CD1c-positive myeloid dendritic cell (primary cell): ENCODE results near the gene FAF1.
"Not testable (repeated sequence)": the region's sequence is repeated elsewhere in the genome, so short reads cannot be mapped to it uniquely, and the experiment has no call there.

ENCODE experiments used
- DNase-seq: peaks from one replicate; pipeline ENCODE4 v3.0.0-alpha.2; 2016; ENCODE audit errors: extremely low spot score

FAF1 gene

GRCh38 chr1:50847303-50847702, 112.8 kb downstream of the FAF1 start:
- DNase-seq: no peak

- peak; percentile 5 for DNase-seq
Measured at GRCh38 chr1:50846224-50846839, 113.7 kb downstream of the FAF1 start.

GRCh38 chr1:50841791-50842387, 118.2 kb downstream of the FAF1 start:
- DNase-seq: no peak

- DNase-seq: no peak
Measured at GRCh38 chr1:50836117-50836516, 124.0 kb downstream of the FAF1 start.

- no peak for DNase-seq
Measured at GRCh38 chr1:50833216-50833615, 126.9 kb downstream of the FAF1 start.

GRCh38 chr1:50832167-50832566, 127.9 kb downstream of the FAF1 start:
- DNase-seq: no peak

- no peak for DNase-seq
Measured at GRCh38 chr1:50831300-50832061, 128.6 kb downstream of the FAF1 start.

- no peak for DNase-seq
Measured at GRCh38 chr1:50830621-50831020, 129.4 kb downstream of the FAF1 start.

GRCh38 chr1:50829014-50829958, 130.8 kb downstream of the FAF1 start:
- no peak for DNase-seq

- no peak for DNase-seq
Measured at GRCh38 chr1:50827546-50827945, 132.5 kb downstream of the FAF1 start.

- DNase-seq: not testable (repeated sequence)
Measured at GRCh38 chr1:50826792-50827191, 133.3 kb downstream of the FAF1 start.

- no peak for DNase-seq
Measured at GRCh38 chr1:50822035-50822776, 137.9 kb downstream of the FAF1 start.

- no peak for DNase-seq
Measured at GRCh38 chr1:50820545-50820944, 139.5 kb downstream of the FAF1 start.

GRCh38 chr1:50812346-50812745, 147.7 kb downstream of the FAF1 start:
- no peak for DNase-seq

GRCh38 chr1:50808296-50808695, 151.8 kb downstream of the FAF1 start:
- DNase-seq: no peak

GRCh38 chr1:50796272-50796671, 163.8 kb downstream of the FAF1 start:
- DNase-seq: no peak

- no peak for DNase-seq
Measured at GRCh38 chr1:50793521-50793920, 166.5 kb downstream of the FAF1 start.

GRCh38 chr1:50787266-50787665, 172.8 kb downstream of the FAF1 start:
- DNase-seq: no peak

GRCh38 chr1:50783286-50783685, 176.8 kb downstream of the FAF1 start:
- no peak for DNase-seq

- no peak for DNase-seq
Measured at GRCh38 chr1:50780797-50781196, 179.3 kb downstream of the FAF1 start.

GRCh38 chr1:50779801-50780200, 180.3 kb downstream of the FAF1 start:
- DNase-seq: peak; percentile 5
